Hematopoietic multipotent progenitor cell treated with erythropoietin and hydrocortisone succinate and interleukin-3 and kit ligand, for 17 days (in vitro differentiated cells): ENCODE measurements around the gene TMEM41B.
"Not testable (repeated sequence)": the region's sequence is repeated elsewhere in the genome, so short reads cannot be mapped to it uniquely, and the experiment has no call there.

ENCODE experiments used
- DNase-seq: peaks from one replicate; pipeline ENCODE4 v3.0.0-alpha.2; 2015; ENCODE audit warnings: low spot score

TMEM41B gene, protein sequence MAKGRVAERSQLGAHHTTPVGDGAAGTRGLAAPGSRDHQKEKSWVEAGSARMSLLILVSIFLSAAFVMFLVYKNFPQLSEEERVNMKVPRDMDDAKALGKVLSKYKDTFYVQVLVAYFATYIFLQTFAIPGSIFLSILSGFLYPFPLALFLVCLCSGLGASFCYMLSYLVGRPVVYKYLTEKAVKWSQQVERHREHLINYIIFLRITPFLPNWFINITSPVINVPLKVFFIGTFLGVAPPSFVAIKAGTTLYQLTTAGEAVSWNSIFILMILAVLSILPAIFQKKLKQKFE

DNA sequence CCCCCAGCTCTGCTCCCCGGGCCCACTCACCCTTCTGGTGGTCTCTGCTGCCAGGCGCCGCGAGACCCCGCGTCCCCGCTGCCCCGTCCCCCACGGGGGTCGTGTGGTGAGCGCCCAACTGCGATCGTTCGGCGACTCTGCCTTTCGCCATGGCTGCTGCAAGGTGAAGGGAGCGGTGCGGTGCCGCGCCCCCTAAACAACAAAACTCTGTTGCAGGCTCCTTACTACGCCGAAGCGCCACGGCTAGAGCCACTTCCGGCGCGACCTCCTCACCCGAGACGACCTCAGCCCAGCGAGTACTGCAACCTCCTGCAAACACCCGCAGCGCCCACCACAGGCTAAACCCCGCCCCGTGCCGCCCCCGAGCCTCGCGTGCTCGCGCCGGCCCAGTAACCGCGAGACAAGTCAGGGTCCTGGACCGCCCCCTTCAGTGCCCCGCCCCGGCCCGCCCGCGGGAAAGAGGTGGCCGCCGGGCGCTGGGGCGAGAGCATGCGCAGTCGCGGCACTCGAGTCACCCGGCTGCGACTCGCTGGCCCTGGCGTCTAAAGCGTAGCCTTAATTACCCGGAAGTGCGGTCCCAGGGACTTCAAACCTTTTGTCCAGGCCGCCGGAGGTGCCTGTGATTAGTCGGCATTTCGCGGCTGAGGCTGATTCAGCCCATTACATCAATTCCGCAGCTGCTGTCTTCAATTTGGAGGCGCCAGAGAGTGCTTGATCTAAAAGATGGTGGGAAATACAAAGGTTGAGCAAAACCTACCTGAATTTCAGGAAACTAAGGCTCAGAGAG, at the start of gene TMEM41B:
Gene TMEM41B (minus strand): TSS at position 303 of the 787 bp plus-strand sequence. CDS start 152 bp downstream, at position 151.
- DNase-seq: peak; percentile 94

DNA sequence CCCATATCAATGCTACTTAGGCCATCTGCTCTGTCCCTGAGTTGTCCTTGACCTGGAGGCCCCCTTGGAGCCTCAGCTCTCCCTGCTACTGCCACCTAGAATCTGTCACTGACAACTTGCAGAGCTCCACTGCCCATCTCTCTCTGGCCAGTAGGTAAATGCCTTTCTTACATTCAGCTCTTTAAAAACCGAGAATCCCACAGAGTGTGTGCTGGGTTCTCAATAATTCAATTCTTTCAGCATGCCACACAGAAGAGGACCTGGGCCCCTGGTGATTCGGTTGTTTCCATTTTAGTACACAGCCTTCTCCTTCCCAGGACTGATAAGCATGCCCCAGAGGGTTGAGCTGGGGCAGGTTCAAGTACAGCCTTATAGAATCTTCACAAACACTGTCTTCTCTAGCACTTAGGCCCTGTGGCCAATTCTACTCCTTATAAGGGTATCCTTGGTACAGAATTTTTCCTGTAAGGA, 48.0 kb upstream of the TMEM41B start:
- DNase-seq: no peak

DNA sequence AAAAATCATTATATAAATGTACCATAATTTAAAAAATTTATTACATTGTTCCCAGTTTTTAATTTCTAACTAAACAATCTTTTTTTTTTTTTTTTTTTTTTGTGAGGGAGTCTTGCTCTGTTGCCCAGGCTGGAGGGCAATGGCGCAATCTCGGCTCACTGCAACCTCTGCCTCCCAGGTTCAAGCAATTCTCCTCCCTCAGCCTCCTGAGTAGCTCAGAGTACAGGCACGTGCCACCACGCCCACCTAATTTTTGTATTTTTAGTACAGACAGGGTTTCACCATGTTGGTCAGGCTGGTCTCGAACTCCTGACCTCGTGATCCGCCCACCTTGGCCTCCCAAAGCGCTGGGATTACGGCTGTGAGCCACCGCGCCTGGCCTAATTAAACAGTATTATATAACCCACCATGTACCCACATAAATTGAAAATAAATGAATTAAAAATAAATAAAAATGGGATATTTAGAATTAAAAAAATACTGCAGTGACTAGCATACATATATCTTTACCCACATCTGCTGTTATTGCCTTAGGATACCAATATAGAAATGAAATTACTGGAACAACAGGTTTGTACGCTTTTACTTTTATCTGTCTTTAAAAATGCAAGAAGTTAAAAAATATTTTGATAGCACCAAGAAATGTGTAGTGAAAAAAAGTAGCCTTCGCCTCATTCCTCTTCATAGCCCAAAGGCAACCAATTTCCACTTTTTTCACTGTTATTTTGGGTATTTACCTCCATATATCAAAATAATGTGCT, 46.6 kb upstream of the TMEM41B start:
- not testable (repeated sequence) for DNase-seq

DNA sequence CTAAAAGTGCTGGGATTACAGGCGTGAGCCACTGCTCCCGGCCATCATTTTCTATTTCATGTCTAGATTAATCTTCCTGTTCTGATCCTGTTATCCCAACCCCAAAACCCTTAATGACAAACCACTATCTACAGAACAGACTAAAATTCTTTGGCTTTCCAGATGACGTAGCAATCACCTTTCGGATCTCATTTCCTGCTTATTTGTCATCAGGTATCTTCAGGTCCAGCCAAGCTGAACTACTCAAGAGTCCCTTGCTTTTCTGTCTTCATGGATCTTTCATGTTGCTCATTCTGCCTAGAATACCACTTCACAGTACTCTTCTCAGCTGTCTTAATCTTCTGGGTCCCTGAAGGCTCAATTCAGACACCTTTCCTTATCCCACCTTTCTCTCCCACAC, 42.6 kb upstream of the TMEM41B start:
- no peak for DNase-seq

DNA sequence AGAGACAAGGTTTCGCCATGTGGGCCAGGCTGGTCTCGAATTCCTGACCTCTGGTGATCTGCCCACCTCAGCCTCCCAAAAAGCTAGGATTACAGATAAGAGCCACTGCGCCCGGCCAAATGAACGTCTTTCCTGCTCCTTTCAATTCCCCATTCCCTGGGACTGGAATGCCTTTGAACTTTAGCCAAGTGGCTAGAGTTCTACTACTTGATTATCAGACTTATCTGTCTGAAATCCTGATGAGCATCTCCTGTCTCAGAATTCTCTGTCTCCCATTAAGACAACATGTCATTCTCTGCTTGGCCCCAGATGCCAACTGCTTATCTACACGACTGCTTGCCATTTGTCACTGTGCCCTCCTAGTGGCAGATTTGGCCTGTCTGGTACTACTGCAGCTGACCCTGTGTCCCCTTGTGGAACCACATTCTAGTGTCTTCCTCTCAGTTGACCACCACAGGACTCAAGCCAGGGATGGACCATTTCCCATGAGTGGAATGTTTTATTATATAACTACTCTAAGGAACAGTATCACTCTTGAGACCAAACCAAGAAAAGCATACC, 37.0 kb upstream of the TMEM41B start:
- no peak for DNase-seq

DNA sequence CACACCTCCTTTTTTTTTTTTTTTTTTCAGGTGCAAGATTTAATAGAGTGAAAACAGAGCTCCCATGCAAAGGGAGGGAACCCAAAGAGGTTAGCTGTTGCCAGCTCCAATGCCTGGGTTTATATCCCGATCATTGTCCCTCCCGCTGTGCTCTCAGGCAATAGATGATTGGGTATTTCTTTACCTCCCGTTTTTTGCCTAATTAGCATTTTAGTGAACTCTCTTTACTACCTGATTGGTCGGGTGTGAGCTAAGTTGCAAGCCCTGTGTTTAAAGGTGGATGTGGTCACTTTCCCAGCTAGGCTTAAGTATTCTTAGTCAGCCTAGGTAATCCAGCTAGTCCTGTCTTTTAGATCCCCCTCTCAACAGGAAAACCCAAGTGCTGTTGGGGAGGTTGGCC, 33.4 kb upstream of the TMEM41B start:
- DNase-seq: not testable (repeated sequence)

DNA sequence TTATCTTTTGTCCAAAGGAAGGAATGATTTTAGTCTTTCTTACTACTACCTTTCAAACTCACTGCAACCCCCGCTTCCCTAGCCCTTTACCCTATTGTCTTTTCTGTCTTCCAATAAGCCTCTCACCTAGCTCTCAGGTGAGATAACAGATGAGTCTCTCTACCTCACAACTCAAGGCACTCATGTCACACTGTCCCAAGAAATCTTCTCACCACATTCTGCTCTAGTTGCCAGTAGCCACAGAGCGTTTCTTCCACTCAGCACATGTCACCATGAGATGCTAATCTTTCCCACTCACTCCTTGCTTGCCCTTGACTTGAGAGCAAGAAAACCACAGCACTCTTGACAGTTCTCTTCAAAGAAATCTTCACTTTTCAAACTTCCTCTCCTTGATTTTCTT, 32.7 kb upstream of the TMEM41B start:
- DNase-seq: no peak

DNA sequence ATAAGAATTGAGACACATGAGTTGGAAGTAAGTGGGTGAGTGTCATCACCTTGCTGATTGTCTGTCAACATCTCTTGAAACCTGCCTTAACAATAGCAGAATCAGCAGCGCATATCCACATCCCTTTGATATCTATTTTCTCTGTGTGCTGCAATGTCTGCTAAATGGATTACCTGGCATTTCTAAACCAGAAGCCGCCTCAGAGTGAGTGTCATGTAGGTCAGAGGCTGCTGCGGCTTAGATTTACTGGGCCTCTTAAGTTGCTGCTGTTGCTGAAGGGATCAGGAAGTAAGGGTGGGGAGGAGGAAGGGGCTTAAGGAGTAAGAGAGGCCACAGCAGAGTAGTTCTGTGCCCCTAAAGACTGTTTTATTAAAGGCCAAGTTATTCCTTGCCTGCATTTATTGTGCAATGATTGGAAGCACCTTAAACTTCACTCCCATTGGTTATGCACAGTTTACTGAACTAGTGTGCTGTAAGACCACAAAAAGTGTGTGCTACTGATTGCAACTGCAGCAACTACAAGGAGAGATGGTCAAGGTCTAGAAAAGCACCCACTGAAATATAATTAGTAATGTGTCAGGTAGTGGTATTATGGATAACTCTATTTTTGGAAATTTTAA, 29.8 kb upstream of the TMEM41B start:
- no peak for DNase-seq

DNA sequence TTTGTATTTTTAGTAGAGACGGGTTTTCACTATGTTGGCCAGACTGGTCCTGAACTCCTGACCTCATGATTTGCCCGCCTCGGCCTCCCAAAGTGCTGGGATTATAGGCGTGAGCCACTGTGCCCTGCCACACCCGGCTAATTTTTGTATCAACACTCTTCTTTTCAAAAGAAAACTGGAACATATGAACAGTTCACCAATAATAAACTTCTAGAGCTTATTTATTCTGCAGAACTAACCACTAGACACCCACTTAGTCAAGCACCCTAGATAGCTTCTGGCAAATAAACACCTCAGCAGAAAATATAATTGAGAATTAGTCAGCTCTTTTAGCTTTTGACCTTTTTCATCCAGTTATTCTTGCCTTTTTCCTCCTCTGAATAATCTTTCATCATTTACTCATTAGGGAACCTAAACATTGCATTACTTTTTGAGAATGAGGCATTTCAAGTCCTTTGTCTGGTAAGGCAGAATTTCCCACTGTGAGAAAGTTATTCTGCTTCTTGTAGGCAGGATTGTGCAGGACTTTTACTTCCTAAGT, 27.3 kb upstream of the TMEM41B start:
- DNase-seq: no peak

DNA sequence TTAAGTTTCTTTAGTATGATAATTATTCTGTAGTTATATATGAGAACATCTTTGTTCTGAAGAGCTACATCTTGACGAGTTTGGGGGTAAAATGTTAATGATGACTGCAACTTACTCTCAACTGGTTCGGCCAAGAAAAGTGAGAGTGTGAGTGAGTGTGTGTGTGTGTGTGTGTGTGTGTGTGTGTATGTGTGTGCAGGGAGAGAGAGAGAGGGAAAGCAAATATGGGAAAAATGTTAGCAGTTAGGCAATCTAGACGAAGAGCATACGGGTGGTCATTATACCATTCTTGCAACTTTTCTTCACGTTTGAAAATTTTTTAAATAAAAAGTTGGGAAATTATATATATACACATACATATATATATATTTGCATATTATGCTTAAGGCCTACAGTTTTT, 18.3 kb upstream of the TMEM41B start:
- no peak for DNase-seq

DNA sequence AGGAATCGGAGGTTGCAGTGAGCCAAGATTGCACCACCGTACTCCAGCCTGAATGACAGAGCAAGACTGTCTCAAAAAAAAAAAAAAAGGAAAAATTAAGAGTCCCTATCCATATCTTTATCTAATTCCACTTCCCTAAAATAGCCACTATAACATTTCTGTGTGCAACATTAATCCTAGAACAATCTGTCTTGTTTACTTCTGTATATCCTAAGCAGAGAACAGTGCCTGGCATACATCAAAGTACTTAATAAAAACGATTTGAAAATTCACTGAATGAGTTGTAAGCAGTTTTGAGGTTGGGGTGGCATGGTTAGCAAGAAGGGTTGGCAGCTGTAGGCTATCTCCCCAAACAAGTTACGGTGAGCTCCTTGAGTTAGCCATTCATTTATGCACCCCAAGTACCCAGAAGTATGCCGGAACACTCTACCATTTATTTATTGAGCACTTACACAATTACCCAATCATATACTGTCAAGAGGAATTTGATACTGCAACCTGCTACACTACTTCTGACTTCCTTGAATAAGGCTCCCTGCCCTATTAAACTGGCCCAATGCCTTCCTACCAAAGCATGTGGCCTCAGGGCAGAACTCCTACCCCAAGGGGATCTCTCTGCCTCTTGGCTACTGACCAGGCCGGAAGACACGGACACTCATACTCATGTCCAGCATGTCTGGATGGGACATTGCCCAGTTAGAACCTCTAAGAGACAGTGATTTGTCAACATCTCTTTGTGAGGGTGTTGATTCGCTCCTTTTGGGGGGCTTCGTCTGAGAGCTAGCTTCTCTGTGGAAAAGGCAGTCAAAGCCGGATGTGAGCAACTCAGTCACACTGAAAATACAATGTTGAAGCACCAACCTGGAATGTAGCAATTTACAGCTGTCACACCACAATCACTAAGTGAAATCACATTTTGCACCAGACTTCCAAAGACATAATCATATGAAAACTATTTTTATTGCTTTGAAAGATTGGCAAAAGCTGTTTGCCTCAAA, 16.3 kb upstream of the TMEM41B start:
- no peak for DNase-seq

DNA sequence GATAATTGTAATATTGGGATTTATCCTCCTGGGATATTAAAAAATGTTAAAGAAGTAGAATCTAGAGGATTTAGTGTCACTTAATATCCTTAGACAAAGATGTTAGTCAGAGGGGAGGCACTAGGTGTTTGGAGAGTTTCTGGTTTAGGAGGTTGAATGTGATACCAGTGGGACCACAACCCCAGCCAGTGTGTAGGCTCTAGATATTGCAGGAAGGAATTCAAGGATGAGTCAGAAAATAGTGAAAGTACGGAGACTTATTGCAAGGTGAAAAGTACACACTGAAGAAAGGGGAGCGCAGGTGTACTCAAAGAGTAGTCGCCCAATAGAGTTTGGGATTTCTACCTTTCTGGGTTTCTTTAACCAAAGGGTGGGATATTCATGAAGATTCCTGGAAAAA, 5.7 kb upstream of the TMEM41B start:
- no peak for DNase-seq

DNA sequence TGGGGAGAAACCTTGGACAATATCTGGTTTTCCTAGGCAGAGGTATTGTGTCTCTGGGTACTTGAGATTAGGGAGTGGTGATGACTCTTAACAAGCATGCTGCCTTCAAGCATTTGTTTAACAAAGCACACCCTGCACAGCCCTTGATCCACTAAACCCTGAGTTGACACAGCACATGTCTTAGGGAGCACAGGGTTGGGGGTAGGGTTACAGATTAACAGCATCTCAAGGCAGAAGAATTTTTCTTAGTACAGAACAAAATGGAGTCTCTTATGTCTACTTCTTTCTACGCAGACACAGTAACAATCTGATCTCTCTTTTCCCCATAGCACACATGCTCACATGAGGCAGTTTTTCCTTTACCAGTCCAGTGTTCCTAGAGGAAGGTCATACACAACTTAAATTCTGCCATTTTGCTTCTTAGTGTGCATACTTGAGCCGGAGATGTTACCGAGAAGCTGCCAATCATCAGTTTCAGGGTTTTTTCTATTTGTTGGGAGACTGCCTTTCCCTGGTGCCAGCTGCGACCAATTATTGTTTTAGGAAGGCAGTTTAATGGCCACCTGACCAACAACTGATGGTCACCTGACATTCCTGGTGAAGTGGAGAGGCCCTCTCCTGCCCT, 5.1 kb upstream of the TMEM41B start:
- DNase-seq: not testable (repeated sequence)

DNA sequence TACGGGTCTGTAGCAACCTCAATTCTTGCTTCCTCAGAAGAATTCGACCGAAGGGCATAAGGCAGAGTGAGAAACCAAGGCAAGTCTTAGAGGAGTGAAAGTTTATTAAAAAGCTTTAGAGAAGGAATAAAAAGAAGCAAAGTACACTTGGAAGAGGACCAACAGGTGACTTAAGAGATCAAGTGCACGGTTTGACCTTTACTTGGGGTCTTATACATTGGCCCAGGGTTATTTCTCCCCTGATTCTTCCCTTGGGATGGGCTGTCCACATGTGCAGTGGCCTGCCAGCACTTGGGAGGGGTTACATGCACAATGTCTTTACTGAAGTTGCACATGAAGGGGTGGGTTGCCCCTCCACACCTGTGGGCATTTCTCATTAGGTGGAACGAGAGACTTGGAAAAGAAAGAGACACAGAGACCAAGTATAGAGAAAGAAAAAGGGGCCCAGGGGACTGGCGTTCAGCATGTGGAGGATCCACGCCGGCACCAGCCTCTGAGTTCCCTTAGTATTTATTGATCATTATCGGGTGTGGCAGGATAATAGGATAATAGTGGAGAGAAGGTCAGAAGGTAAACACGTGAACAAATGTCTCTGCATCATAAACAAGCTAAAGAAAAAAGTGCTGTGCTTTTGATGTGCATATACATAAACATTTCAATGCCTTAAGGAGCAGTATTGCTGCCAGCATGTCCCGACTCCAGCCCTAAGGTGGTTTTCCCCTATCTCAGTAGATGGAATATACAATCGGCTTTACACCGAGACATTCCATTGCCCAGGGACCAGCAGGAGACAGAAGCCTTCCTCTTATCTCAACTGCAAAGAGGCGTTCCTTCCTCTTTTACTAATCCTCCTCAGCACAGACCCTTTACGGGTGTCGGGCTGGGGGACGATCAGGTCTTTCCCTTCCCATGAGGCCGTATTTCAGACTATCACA, 4.3 kb upstream of the TMEM41B start:
- not testable (repeated sequence) for DNase-seq

DNA sequence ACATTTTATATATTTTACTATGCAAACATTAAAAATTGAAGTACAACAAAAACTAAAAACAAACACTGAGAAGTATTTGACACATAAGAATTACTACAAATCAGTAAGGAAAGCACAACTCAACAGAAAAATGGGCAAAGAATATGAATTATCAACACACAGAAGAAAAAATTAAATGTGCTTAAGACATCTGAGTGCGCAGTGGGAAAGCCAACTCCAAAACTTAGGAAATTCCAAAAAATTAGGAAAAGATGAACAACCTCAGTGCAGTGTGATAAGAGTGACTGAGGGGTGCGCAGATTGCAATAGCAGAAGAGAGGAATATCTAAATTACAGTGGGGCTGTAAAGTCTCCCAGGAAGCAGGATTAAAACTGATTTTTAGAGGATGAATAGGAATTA, 1.9 kb upstream of the TMEM41B start:
- DNase-seq: no peak

DNA sequence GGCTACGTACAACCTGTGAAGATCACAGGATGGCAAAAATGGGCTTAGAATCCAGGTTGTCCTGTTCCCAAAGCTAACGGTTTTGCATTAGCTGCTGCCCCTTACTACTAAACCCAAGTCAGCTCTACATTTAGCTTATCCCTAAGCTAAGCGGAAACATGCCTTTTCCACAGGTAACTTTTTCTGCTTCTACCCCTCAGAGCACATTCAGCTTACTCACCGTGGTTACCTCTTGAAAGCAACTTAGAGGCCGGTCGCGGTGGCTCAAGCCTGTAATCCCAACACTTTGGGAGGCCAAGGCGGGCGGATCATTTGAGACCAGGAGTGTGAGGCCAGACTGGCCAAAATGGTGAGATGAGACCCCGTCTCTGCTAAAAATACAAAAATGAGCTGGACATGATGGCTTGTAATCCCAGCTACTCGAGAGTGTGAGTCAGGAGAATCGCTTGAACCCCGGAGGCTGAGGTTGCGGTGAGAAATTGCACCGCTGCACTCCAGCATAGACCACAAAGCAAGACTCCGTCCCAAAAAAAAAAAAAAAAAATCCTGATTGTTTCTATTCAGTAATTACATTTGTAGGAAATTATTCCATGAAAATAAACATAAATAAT, 790 bp upstream of the TMEM41B start:
- no peak for DNase-seq

DNA sequence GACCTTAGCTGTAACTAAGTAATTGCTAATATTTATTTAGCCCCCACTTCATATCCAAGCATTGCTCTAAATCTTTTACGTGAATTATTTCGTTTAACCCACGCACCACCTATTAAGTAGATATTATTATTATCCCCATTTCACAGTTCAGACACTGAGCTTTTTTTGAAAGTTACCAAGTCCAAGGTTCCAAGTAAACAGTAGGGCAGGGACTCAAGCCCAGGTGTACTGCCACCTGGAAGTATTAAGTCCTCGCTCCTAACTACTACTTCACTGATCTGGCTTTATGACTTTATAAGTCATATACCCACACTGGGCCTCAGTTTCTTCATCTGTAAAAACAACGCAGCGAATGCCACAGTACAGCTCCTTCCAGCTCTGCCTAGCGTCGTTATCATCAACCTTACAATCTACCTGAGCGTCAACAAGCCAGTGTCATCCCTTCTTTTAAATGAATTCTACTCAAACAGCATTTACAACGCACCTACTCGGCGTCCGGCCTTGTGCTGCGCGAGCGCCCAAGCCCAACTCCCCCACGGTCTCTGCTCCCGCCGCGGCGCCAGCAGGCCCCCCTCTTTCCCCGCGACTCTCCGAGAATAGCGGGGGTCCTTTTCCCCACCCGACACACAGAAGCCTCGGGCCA, 624 bp downstream of the TMEM41B start:
- peak; percentile 37 for DNase-seq
